Stimulated activated naive CD8-positive, alpha-beta T cell treated with anti-CD3 and anti-CD28 coated beads, Interleukin-15, Interleukin-2, amounts not matched to agents 100 U/mL and 50 U/mL, for 24 hours (primary cell): ENCODE data around the gene PSMD5.

ENCODE experiments used
- ATAC-seq: fragments of 150-1000 bp; cut with Tn5 transposase; one replicate; pipeline ENCODE4 v1.10.0; 2021
- DNase-seq: peaks from one replicate; pipeline ENCODE4 v3.0.0; 2021

Gene PSMD5

DNA sequence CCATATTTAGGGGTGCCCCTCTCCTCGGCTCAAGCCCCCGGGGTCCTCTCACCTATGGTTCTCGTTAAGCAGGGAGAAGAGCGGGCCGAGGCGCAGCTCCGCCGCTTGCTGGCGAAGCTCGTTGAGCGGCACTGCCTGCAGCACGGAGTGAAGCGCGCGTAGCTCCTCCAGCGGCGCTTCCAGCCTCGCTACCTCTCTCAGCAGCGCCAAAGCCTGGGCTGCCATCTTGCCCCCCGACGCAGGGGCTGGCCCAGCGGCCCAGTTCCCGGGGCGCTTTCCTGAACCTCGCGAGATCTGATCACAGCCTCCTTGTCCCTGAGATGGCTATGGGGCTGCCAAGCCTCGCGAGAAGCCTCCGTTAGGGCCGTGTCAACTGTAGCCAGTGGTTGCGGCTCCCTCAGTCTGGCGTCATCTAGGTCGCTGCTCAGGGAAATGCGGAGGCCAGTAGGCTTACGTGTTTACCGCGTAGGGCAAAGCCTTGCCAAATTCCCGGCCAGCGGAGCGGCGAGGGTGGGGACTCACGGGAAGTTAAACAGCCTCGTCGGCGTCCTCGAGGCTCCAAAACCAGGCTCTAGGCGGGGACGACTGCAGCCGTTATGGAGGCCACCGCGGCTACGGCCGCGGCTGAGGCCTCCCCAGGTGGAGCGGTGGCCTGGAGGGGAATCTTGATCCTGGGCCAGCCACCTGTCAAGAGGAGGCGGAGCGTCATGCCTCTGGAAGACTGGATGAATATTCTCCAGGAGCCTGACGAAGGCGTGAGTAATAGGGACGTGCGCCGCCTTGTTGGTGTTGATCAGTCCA lies at the start of gene PSMD5:
Gene PSMD5, minus strand, starts transcription at position 238 of the 801 bp plus-strand sequence. Its CDS starts 13 bp downstream, at position 225.
- ATAC-seq, result peak; percentile 95
- DNase-seq, result peak; percentile 97

- ATAC-seq, result peak; percentile 2
- DNase-seq, result peak; percentile 51
Measured at GRCh38 chr9:120891884-120892747, 49.4 kb upstream of the PSMD5 start.

DNA sequence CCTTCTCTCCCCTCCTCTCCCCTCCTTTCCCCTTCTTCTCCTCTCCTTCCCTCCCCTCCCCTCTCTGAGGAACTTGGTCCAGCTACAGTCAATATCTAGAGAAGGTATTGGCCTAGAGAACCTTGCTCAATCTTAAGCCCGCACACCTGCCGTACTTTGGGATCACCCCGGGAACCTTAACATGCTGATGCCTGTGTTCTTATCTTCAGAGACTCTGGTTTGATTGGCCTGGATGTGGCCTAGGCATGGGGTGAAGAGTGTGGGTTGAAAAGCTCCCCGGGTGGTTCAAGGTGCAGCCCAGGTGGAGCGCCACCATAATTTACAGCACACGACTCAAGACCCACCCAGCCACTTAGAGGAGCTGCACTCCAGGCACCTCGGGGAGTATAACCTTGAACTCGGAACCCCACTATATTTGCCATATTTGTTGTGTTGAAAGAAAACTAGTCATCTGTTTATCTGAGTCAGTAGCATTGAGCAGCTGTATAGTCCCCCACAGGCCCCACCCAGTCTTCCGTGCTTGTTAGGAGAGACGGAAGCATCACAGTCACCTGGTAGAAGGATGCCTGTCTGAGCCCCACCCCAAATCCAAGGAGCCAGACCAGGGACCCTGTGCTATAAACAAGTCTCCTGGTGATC lies 48.6 kb upstream of the PSMD5 start:
- peak; percentile 57 for ATAC-seq
- peak; percentile 73 for DNase-seq

DNA sequence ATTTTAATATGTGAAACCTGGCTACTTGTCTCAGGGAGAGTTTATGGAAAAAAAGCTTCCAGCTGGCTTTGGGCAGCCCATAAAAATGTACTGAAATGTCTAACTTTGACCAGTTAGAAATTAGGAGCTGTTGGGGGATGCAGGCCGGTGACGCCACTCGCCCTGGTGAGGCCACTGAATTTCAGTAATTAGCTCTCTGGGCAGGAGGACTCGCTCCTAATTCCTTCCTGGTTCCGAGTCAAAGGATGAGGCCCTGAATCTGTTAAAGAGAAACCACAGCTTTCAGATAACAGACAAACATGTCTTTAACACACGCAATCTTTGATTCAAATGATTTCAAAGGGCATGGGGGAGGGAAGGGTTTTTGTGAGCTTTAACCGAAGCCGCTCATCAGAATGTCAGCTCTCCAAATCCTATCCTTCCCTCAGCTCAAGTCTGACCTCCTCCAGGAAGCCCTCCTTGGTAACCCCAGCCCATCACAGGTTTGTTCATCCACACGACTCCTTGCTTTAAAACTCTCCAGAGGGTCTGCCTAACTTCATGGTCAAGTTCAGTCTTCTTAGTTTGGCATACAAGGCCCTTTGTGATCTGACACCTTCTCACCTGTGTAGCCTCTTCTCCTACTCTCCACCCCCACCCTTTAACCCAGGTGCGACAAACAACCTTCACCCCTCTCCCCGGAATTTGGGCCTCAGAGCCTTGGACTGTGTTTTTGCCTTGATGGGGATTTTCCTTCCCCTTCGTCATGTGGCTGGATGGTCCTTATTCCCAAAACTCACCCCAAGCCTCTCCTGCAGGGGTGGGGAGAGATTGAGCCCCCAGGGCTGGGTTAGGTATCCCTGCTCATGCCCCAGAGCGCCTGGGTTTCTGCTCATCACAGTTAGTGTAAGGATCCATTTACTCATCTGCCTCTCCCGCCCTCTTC lies 47.9 kb upstream of the PSMD5 start:
- peak; percentile 57 for DNase-seq
- peak; percentile 17 for ATAC-seq

DNA sequence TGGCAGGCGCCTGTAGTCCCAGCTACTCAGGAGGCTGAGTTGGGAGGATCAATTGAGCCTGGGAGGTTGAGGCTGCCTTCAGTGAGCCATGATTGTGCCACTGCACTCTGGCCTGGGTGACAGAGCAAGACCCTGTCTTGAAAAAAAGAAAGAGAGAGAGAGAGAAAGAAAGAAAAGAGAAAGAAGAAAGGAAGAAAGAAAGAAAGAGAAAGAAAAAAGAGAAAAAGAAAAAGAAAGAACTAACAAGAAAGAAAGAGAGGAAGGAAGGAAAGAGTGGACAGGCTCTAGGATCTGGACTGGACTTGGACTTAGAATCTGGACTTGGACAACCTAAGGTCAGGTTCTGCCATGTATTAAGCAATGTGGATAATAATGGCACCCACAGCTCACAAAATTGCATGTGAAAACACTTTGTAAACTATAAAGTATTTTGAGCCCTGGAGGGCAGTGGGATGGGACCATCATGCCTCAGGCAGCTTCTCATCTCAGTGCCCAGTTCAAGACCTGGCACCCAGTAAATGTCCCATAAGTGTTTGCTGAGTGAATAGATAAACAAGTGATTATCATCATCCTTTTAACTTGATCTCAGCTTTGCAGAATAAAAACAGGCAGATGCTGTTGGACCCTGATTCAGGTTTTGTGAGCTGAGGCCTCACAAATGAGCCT lies 47.0 kb upstream of the PSMD5 start:
- no peak for ATAC-seq

DNA sequence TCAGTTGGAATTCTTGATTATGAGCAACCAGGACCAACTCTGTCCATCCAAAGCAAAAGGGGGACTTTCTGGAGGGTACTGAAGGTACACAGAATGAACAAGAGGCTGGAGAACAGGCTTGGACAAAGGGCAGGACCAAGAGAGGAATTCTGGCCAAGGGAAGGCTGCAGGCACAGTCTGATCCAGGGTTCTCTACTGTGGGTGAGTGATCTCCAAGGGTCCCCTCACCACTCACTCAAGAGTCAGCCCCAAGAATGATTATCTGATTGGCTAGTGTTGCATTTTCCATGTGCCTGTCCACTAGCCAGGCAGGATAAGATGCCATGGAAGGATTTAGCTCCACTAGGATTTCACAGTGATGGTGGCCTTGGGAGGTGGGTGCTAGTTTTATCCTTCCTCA lies 45.9 kb upstream of the PSMD5 start:
- ATAC-seq (no peak), DNase-seq (no peak)

More for the DNA sequence above, 47.0 kb upstream of the PSMD5 start:
- DNase-seq, result peak; percentile 17

- no peak for DNase-seq
- no peak for ATAC-seq
Measured at GRCh38 chr9:120886490-120886967, 43.8 kb upstream of the PSMD5 start.

- DNase-seq (no peak), ATAC-seq (no peak)
Measured at GRCh38 chr9:120885958-120886357, 43.2 kb upstream of the PSMD5 start.

DNA sequence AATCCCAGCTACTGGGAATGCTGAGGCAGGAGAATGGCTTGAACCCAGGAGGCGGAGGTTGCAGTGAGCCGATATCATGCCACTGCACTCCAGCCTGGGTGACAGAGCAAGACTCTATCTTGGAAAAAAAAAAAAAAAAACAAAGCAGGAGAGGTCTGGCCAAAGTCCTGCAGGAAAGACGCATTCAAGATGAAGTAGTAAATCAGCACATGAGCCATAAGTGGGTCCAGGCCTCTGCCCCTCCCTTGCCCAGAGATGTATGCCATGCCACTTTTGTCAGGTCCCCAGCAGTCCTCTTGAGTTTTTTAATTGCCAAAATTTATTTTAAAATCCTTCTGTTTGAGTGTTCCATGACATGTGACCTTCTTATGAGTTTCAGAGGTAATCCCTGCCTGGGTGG lies 42.7 kb upstream of the PSMD5 start:
- ATAC-seq (no peak), DNase-seq (no peak)

DNA sequence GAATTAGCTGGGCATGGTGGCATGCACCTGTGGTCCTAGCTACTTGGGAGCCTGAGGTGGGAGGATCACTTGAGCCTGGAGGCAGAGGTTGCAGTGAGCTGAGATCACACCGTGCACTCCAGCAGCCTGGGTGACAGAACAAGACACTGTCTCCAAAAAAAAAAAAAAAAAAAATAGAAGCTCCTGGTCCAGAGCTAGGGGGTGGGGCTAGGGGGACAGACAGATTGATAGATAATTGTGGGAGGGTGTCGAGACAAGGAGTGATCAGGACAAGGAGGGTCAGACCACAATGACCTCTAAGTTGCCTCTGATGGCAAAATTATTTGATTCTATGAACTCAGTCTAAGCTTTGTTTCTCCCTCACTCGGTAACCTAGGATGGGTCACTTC lies 40.9 kb upstream of the PSMD5 start:
- no peak for ATAC-seq
- no peak for DNase-seq

- ATAC-seq, result no peak
- DNase-seq, result no peak
Measured at GRCh38 chr9:120882935-120883607, 40.3 kb upstream of the PSMD5 start.

GRCh38 chr9:120879446-120879845 lies 36.7 kb upstream of the PSMD5 start:
- no peak for DNase-seq
- no peak for ATAC-seq

GRCh38 chr9:120878188-120879130 lies 35.7 kb upstream of the PSMD5 start:
- ATAC-seq (peak; percentile 7), DNase-seq (peak; percentile 58)

- ATAC-seq (peak; percentile 30), DNase-seq (peak; percentile 87)
Measured at GRCh38 chr9:120877276-120878034, 34.7 kb upstream of the PSMD5 start.

GRCh38 chr9:120876842-120877240 lies 34.1 kb upstream of the PSMD5 start, which contains the start of gene PHF19:
PHF19 (minus strand) TSS chr9:120877188; CDS start chr9:120874741, 2,447 bp downstream.
- ATAC-seq (peak; percentile 38), DNase-seq (peak; percentile 64)

- ATAC-seq (peak; percentile 56), DNase-seq (peak; percentile 93)
Measured at GRCh38 chr9:120875954-120876841, 33.5 kb upstream of the PSMD5 start.

- ATAC-seq (no peak), DNase-seq (no peak)
Measured at GRCh38 chr9:120875643-120875953, 32.9 kb upstream of the PSMD5 start.
